ENCODE data around the gene NTM.

NTM gene

DNA sequence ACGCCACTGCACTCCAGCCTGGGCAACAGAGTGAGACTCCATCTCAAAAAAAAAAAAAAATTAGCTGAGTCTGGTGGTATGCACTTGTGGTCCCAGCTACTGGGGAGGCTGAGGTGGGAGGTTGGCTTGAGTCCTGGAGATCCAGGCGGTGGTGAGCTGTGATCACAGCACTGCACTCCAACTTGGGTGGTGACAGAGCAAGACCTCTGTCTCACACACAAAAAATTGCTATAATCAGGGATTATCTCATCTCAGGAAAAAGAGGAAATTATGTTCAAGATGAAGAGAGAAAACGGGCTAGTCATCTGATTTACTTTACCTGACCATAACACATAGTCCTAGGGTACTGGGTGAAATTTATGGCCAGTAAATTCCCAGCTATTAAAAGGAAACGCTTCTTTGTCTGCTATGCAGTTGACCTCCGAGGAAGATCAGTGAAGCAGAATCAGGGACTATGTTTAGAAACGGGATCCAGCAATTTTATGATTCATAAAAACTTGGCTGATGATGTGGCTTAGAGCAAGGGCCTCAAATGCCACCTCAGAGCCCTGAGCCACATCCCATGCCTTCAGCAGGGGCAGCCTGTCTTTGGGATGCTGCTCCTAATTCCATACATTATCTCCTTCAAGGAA lies 386.2 kb downstream of the NTM start:
- DNase-seq, result no peak

DNA sequence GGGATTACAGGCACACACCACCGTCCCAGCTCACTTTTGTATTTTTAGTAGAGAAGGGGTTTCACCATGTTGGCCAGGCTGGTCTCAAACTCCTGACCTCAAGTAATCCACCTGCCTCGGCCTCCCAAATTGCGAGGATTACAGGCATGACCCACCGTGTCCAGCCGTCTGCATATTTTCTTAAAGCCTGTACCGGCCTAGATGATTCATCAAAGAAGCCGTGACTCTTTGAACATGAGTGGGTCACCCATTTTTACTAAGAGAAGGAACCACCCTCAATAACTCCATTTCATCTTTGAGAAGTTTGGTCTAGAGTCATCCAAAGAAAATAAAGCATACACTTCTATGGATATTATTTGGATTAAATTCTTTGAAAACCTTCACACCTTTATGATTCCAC lies 388.3 kb downstream of the NTM start:
- DNase-seq, result no peak

DNA sequence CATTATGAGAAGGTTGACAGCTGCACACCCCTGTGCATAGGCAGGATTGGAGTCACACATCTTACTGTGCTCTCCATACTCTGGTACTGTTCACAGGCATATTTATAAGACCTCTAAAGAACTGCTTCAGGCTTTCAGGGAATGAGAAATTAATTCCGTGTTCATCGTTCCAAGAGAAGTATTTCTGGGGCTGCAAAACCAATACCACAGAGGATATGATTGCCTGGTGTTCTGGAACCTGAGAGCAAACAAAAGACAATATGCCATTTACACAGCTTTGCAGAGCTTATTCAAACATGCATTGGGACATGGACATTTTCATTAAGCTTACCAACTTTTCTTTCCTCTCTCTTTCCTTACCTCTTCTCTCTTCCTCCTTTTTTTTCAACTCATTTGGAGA lies 388.7 kb downstream of the NTM start:
- no peak for DNase-seq

DNA sequence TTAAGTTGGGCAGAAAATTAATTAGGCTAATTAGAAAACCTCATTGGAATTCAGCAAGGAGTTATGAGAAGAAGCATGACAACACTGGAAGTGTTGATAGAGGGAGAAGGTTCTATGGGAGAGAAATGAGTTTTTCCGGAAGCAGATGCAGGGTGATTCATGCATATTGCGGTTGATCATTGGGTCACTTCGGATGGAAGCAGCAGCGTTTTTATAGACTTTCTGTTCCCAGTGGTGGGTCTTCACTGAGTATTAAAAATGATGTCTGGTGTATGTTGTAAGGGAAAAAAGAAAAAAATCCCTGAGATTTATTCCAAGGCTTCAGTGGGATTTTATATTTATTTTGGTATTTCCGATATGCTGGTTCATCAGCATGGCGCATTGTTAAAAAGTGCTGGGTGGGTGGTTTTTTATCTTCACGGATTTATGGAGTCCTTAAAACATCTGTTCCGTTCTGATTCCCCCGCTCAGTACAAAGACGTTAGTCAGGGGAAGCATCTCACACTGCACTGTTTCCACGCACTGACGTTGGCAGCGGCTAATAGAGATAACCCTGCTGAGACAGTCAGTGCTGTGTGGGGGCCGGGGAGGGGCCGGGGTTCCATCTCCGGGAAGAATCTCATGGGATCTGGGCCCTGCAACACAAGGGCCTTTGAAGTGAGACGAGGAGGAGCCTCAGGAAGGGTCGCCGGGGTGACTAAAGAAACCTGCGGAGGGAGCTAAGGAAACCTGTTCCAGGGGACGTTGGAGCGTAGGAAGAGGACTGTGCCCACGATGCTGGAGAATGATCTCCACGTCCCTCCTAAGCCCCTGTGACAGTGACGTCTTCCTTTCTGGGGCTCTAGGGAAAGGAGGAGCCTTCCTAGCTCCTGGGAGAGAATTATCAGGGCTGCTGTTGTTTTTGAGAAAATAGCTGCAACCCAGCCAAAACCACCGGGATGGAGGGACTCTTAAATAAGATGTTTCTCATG lies 390.0 kb downstream of the NTM start:
- DNase-seq, result no peak

DNA sequence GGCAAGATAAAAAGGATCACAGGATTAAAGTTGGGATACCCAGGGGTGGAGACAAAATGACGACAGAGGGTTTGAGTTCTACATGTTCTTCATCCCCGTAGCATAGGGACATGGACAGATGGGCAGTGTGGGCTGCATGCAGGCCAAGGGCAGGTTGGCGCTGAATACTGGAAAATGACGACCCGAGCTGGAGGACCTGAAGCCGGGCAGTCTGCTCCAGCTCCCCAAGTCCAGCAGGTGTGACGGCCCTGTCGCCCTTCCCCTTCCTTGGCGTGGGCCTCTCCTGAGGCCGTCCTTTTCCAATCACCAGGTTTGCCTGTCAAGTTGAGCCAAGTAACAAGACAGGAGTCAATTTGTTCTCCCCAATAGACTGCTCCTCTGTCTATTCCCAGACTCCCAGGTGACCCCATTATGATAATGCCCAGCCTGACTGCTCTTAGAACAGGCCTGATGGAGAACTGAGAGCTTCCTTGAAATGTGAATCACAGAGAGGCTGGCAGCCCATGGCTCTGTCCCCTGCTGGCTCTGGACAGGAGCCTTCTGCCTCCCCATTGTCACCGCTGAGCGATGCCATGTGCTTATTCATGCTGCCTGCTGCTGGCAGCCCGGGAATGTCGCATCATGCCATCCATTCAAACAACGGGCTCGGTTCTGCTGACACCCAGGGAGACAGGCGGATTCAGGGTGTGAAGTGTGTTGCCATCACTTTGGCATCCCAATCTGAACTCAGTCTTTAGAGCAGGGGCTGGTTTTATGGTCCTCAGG lies 392.1 kb downstream of the NTM start:
- no peak for DNase-seq

DNA sequence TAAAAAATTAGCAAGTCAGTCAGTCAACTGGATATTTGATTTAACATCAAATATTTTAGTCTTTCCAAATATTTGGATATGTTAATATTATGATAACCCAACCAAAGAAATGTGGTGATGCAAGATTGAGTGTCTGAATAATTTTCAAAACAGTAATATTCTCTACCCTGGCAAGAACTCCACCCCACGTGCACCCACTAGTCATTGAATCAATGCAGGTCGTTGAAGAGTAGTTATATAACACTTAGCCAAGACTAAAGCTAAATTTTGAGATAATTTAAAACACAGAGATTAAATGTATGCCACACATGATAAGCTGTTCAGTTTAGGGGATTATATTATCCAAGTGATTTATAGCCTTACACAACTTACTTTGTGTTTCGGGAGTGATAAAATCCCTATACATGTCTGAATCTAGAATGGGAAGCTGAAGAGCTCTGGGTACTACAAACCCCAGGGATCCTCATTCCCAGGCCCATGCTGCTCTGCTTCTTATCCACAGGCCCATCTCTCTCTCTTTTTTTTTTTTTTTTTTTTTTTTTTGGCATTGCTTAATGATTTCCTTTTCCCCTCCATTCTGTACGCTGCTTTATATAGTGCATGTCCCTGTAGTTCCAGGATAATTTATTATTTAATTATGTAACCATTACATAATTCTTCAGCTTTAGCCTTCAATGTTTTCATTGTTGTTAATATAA lies 392.9 kb downstream of the NTM start:
- DNase-seq, result no peak

DNA sequence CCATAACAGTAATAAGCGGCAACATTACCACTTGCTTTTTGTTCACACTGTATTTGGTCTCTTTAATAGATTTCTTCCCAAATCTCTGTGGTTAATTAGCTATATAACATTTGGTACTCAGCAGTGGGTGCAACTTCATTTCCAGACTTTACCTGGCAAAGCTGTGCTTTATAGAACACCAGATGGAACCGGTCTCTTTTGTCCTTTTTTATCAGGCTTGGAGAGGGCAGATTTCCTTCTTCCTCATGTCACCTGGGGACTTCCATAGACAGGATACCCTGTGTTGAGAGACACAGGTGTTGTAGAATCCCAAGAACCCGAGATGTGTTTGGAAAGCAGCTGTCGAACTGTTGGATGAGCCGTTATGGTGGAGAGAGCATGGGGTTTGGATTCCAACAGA lies 393.7 kb downstream of the NTM start:
- DNase-seq, result no peak

DNA sequence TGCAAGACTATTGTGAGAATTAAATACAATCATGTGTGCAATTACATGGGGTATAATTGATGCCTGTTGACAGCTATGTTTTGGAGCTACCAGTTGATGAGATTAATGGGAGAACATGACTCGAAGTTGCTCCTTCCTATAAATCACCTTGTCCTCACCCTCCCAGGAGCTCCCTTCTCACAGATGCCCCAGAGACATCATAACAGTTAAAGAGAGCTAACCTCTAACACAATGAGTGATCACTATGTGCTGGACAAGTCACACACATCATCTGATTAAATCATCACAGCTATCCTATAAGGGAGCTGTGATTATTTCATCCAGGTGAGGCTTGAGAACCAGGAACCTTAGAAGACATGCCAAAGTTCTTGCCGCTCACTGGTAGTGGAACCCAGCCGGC lies 394.2 kb downstream of the NTM start:
- no peak for DNase-seq

DNA sequence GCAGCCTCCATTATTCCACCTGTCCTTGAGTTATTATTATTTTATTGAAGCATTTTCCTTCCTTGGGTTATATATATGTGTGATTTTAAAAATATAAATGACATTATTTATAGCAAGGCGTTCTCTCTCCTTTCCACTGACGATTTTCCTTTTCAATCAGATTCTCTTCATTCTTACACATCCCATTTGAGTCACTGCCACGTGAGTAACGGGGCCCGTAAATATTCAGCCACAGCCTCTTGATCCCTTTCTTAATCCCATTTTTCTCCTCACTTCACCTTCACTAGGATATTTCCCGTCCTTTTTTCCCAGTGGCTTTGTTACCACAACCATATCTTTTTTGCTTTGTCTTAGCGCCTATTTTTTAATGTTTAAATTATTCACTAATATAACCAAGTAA lies 396.2 kb downstream of the NTM start:
- no peak for DNase-seq

DNA sequence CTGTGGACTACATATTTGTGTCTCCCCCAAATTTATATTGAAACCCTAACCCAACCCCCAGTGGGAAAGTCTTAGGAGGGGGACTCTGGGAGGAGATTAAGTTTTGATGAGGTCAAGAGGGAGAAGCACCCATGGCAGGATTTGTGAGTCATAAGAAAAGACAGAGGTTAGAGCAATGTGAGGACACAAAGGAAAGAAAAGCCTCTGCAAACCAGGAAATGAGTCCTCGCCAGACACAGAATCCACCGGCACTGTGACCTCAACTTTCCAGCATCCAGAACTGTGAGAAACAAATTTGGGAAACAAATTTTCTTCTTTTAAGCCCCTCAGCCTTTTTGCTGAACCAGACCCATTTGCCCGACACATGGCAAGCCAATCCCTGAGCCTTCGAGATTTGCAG lies 397.0 kb downstream of the NTM start:
- no peak for DNase-seq

DNA sequence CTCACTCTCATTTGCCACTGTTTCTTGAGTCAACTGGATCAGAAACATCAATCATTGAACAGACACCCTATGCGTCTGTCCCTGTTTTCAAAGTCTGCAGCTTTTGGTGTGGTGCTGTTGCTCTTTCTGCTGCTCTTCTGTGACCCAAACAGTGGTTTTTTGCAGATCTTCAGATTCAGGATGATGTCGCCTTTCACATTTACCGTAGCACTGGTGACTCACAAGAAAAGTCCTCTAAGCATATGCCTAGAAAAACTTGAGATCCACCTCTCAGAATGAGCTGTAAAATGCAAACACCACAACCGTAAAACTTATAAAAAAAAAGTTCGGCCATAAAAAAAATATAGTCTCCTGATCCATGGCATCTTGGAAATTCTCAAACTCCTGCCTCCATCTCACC lies 400.4 kb downstream of the NTM start:
- DNase-seq, result no peak

DNA sequence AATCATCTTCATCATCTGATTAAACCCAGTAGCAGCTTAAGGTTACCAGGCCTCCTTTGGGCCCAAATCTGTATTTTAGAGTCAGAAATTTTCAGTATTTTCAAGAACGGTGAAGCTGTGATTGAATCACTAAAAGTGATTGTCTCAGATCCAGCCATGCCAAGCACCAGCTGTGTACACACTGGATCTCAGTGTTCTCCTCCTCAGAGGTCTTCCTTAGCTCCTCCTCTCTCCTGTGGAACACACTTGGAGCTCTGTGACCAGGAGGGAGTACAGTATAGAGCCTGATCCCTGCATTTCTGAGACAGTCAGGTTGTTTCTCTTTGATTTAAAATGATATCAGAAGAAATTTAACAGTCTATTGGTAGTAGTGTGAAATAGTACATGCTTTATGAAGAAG lies 401.1 kb downstream of the NTM start:
- DNase-seq, result no peak

DNA sequence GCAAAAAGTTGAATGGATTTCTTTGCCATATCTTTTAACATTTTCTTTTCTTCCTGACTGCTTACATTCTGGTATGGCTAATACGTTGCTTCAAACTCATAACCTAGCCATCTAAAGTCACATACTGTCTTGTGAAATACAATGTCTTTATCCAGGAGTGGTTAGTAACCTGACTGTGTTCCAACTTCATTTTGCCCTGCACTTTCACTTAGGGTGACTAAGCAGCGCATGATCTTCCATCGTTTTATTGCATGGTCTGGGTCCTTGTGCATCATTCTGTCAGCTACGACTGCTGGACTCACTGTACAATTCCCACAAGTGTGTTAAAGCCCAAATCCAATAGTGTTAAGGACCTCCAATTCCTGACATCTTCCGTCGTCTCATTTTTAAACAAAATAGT lies 403.2 kb downstream of the NTM start:
- no peak for DNase-seq

DNA sequence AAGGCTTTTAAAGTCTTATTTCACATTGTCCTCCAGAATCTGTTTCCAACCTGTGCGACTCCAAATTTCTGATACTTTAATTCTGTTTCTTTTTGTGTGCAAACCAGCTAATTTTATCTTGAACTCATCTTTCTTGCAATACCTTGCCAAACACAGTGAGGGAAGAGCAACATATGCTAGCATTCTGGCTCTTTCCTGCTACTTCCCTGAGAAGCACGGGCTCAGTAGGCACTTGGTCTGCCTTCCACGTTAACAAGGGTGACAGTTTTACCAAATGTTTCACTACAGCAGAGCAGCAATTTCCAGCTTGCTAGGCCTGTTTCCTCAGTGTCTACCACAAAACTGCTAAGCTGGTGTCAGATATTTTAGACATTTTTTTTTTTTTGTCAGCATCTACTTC lies 405.8 kb downstream of the NTM start:
- no peak for DNase-seq

DNA sequence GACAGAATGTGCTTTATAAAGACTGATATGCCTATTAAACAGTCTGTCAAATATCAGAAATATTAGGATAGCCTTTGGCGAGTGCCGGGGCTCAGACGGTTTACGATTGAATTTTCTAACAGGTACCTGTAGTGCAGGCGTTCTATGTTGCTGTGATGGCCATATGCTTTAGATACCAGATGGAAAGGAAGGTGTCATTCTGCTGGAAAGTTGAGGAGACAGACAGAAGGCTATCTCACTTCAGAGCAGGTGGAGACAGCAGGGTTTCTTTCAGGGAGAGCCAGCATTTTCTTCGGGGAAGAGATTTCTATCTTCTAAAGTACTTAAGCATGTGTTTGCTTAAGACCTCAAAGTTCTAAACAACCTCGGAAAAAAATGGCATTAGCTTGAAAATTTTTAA lies 415.4 kb downstream of the NTM start:
- DNase-seq, result no peak

DNA sequence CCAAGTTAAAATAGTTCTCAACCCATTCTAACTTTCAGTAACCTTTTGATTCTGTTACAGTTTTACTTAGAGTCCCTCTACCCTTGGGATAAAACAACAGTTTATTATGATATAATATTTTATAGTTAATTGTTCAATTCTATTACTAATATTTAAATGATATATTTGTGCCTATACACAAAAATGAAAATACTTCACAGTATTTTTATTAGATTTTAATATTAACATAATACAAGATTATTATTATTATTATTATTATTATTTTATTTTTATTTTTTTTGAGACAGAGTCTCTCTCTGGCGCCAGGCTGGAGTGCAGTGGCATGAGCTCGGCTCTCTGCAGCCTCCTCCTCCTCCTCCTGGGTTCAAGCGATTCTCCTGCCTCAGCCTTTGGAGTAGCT lies 416.7 kb downstream of the NTM start:
- DNase-seq, result no peak

DNA sequence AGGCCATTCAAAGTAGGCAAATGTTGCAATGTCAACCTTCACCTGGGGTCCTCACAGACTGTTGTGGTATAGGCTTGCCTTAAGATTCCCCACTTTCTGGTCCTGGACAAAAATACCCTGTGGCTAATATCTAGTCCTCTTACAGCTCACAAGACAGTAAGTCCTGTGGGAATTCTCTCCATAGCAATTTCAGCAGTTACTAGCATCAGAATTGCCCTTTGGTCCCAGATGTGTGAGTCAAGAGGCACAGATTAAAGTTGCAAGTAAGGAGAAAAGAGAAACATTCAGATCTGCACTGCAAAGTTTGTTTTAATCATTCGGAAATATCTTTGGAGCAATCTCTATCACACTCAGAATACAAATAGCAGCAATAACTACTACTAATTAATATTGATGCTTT lies 420.2 kb downstream of the NTM start:
- no peak for DNase-seq

DNA sequence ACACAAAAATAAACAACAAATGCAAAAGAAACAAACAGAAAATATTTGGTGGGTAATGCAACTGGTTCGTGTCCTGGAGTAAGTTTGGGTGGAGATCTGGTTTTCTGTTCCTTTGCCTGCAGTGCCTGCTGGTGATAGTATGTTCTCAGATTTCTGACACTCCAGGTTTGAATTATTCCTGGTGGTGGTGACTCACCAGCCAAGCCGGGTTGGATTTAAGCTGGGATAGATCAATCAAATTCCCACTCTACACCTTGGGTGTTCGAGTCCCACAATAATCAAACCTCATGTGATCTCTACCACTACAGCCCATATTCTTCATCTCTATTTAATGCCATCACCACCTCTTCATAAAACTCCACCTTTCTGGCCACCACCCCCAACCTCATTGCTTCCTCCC lies 421.8 kb downstream of the NTM start:
- no peak for DNase-seq

DNA sequence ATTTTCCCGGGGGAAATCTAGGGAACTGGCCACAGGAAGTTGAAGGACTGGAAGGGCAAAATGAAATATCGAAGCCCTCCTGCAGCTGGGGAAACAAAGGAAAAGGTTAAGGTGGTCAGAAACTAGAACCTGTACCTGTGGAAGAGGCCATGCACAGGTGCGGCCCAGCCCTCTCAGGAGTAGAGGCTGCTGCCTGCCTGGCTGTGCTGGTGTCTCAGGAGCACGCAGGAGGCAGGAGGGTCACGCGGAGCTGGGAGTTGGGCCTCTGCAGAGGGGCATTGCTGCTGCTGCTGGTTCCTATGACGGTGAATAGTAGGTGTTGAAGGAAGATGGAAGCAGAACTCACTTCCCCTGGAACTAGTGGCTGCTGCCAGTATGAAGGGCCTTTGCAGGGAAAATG lies 425.7 kb downstream of the NTM start:
- no peak for DNase-seq

DNA sequence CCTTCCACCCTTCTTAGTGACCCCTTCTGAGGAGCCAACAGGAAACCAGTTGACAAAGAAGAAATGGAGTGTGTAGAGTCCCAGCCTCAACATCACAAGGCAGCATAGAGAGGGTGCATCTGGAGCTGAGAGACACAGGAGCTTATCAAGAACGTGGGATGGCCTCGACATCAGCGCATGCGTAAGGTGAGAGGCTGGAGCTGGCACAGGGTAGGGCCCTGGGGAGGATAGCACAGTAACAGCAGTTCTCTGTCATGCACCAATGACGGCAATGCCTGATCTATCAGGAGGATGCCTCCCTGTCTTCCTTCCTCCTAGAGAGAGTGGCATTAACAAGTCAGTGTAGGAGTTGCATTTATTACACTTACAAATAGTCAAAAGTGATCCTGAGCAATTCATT lies 426.1 kb downstream of the NTM start:
- no peak for DNase-seq

DNA sequence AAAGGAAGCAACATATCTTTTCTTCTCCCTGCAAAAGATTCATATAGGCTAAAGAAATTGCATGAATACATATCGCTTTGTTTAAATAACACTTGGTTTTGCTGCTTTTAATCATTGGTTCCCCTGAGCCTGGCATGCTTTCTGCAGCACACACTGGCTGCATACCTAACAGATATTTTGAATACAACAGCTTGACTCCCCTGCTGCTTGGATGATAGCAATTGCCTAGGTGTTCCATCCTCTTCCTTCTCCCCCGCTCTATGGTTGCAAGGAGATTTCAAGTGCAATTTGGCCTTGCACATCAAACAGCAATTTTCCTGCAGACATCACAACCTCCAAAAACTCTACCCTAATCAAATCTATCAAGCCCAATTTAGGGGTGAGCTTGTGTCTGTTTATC lies 430.0 kb downstream of the NTM start:
- DNase-seq, result no peak

DNA sequence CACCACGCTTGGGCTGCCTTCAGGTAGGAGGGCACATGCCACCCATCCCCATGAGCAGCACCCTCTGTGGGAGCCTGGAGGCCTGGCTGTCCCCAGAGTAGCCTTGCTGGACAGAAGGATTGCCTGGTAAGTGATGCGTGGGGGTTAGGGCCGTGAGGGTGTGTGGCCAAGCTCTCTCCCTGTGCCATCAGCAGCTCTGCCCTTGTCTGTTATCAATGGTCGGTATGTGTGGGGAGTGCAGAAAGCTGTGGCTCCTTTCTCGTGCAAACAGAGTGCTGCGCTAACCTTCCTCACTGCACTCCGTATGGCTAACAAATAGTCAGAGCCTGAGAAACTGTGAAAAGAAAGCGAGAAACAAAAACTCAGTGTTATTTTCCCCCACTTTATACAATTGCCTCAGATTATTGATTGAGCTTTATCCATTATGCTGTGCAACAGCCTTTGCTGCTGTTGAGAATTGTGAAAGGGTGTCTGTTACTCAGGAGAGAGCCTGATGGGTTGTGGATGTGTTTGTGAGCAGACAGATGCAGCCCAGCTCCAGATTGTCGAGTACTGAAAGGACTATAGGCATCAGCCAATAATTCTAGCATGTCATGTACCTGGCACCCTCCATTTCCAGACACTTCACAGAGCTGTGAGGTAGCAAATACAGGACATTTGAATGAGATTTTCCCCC lies 432.2 kb downstream of the NTM start:
- DNase-seq, result no peak

DNA sequence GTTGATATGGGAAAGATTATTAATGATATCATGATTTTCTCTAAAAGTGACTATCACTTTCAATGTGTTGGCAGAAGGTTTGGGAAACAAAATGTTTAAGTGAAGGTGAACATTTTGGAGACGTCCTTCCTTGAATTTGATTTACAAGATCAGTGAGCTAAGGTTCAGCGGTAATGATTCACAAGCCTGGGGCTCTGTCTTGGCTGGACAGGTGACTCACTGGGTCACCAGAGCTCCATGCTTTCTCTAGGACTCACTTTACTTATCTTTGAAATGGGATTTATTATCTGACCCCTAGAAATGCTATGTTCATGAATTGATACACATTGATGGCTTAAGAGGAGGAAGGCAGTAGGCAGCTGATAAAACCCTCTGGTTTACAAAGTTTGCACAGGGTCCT lies 437.5 kb downstream of the NTM start:
- no peak for DNase-seq

Measured in activated effector memory CD4-positive, alpha-beta T cell treated with anti-CD3 and anti-CD28 coated beads, Interleukin-2, amount 50 U/mL, for 16 hours (primary cell).